ENCODE measurements around the gene NARF. TPM values are rescaled to one million over a fixed set of nuclear protein-coding genes. Genes with fewer than 3 reads are reported as not detected.

The NARF gene
- total RNA-seq, 2 experiments from 2014 or later = 101 to 110 TPM

GRCh38 chr17:82442643-82443464, 15.7 kb upstream of the NARF start:
- Mint-ChIP-seq H3K27me3 (no peaks in the 10 kb centered on the region), H3K4me3 (no peak overlapping the region), H3K9me3 (no peaks in the 10 kb centered on the region), H3K36me3 (peaks cover 37% of the 10 kb centered on the region), H3K27ac (peak overlapping the region; percentile 28), H3K4me1 (ENCODE audit: low read depth) (peaks cover 24% of the 10 kb centered on the region)
- intact Hi-C loops (cut with micrococcal nuclease) = no loop called here
- CTCF ChIA-PET = interaction anchor here (0.6 kb wide), 1 partner anchor 45 kb away, joined by 4 read pairs; no protein-coding TSS in a partner anchor
- DNase-seq = no peak
- POLR2A ChIA-PET = no interaction called here

- ChIA-PET POLR2A (no interaction called here), CTCF (interaction anchor here (0.6 kb wide), 1 partner anchor 45 kb away, joined by 4 read pairs; no protein-coding TSS in a partner anchor)
- DNase-seq = no peak
- H3K36me3 Mint-ChIP-seq = peaks cover 38% of the 10 kb centered on the region
- H3K4me1 Mint-ChIP-seq (ENCODE audit: low read depth) = peaks cover 26% of the 10 kb centered on the region
- no peak overlapping the region for H3K4me3 Mint-ChIP-seq
- no peaks in the 10 kb centered on the region for H3K27me3 Mint-ChIP-seq
- intact Hi-C loops (cut with micrococcal nuclease) = no loop called here
- H3K27ac Mint-ChIP-seq = no peak overlapping the region
- no peaks in the 10 kb centered on the region for H3K9me3 Mint-ChIP-seq
Measured at GRCh38 chr17:82443465-82444283, 14.9 kb upstream of the NARF start.

- intact Hi-C loops (cut with micrococcal nuclease) = no loop called here
- Mint-ChIP-seq H3K9me3 (no peaks in the 10 kb centered on the region), H3K4me1 (ENCODE audit: low read depth) (peaks cover 26% of the 10 kb centered on the region), H3K36me3 (peaks cover 45% of the 10 kb centered on the region), H3K4me3 (no peak overlapping the region), H3K27me3 (no peaks in the 10 kb centered on the region), H3K27ac (no peak overlapping the region)
- no peak for DNase-seq
- ChIA-PET CTCF (no interaction called here), POLR2A (no interaction called here)
Measured at GRCh38 chr17:82444284-82444893, 14.2 kb upstream of the NARF start.

- no peak overlapping the region for H3K27ac Mint-ChIP-seq
- ChIA-PET CTCF (no interaction called here), POLR2A (no interaction called here)
- intact Hi-C loops (cut with micrococcal nuclease) = no loop called here
- H3K4me3 Mint-ChIP-seq = no peak overlapping the region
- H3K27me3 Mint-ChIP-seq = no peaks in the 10 kb centered on the region
- no peaks in the 10 kb centered on the region for H3K9me3 Mint-ChIP-seq
- peaks cover 51% of the 10 kb centered on the region for H3K36me3 Mint-ChIP-seq
- DNase-seq = no peak
- peaks cover 26% of the 10 kb centered on the region for H3K4me1 Mint-ChIP-seq (ENCODE audit: low read depth)
Measured at GRCh38 chr17:82444941-82445521, 13.5 kb upstream of the NARF start.

- ChIA-PET POLR2A (no interaction called here), CTCF (interaction anchor here (1.3 kb wide), 1 partner anchor 21 kb away, joined by 5 read pairs; no protein-coding TSS in a partner anchor)
- H3K4me3 Mint-ChIP-seq = no peak overlapping the region
- peaks cover 48% of the 10 kb centered on the region for H3K36me3 Mint-ChIP-seq
- peaks cover 24% of the 10 kb centered on the region for H3K4me1 Mint-ChIP-seq (ENCODE audit: low read depth)
- DNase-seq = peak; percentile 43
- H3K27me3 Mint-ChIP-seq = no peaks in the 10 kb centered on the region
- intact Hi-C loops (cut with micrococcal nuclease) = no loop called here
- H3K27ac Mint-ChIP-seq = peak overlapping the region; percentile 60
- H3K9me3 Mint-ChIP-seq = no peaks in the 10 kb centered on the region
Measured at GRCh38 chr17:82445542-82445941, 13.0 kb upstream of the NARF start.

GRCh38 chr17:82446124-82446523, 12.4 kb upstream of the NARF start:
- H3K4me3 Mint-ChIP-seq = no peak overlapping the region
- POLR2A ChIA-PET = no interaction called here
- intact Hi-C loops (cut with micrococcal nuclease) = no loop called here
- no peak for DNase-seq
- H3K36me3 Mint-ChIP-seq = peaks cover 48% of the 10 kb centered on the region
- no peaks in the 10 kb centered on the region for H3K27me3 Mint-ChIP-seq
- no peaks in the 10 kb centered on the region for H3K9me3 Mint-ChIP-seq
- CTCF ChIA-PET = interaction anchor here (0.6 to 1.3 kb wide), 3 partner anchors 12 to 21 kb away, joined by 3 to 5 read pairs (median 4); no protein-coding TSS in a partner anchor
- H3K27ac Mint-ChIP-seq = peak overlapping the region; percentile 60
- H3K4me1 Mint-ChIP-seq (ENCODE audit: low read depth) = peaks cover 25% of the 10 kb centered on the region

- DNase-seq = no peak
- Mint-ChIP-seq H3K9me3 (no peaks in the 10 kb centered on the region), H3K36me3 (peaks cover 48% of the 10 kb centered on the region), H3K4me3 (no peak overlapping the region), H3K27ac (peak overlapping the region; percentile 60), H3K27me3 (no peaks in the 10 kb centered on the region), H3K4me1 (ENCODE audit: low read depth) (peaks cover 30% of the 10 kb centered on the region)
- POLR2A ChIA-PET = no interaction called here
- intact Hi-C loops (cut with micrococcal nuclease) = no loop called here
- CTCF ChIA-PET = interaction anchor here (0.6 to 1.3 kb wide), 3 partner anchors 11 to 22 kb away, joined by 3 to 5 read pairs (median 4); no protein-coding TSS in a partner anchor
Measured at GRCh38 chr17:82446649-82447048, 11.9 kb upstream of the NARF start.

GRCh38 chr17:82447876-82448275, 10.7 kb upstream of the NARF start:
- H3K4me3 Mint-ChIP-seq = peak overlapping the region; percentile 41
- CTCF ChIA-PET = no interaction called here
- no peak for DNase-seq
- intact Hi-C loops (cut with micrococcal nuclease) = no loop called here
- H3K27ac Mint-ChIP-seq = peak overlapping the region; percentile 77
- peaks cover 45% of the 10 kb centered on the region for H3K36me3 Mint-ChIP-seq
- H3K9me3 Mint-ChIP-seq = no peaks in the 10 kb centered on the region
- H3K4me1 Mint-ChIP-seq (ENCODE audit: low read depth) = peaks cover 41% of the 10 kb centered on the region
- POLR2A ChIA-PET = interaction anchor here (0.6 to 3.0 kb wide), 2 partner anchors 10 to 21 kb away, joined by 5 to 13 read pairs; no protein-coding TSS in a partner anchor
- no peaks in the 10 kb centered on the region for H3K27me3 Mint-ChIP-seq

- DNase-seq = peak; percentile 85
- Mint-ChIP-seq H3K9me3 (no peaks in the 10 kb centered on the region), H3K27me3 (no peaks in the 10 kb centered on the region), H3K4me3 (peak overlapping the region; percentile 85), H3K4me1 (ENCODE audit: low read depth) (peaks cover 46% of the 10 kb centered on the region), H3K27ac (peak overlapping the region; percentile 99), H3K36me3 (peaks cover 39% of the 10 kb centered on the region)
- ChIA-PET POLR2A (interaction anchor here (0.6 to 3.0 kb wide), 12 partner anchors 9 to 220 kb away, joined by 3 to 22 read pairs (median 4); partner anchors contain the start of genes CD7, FOXK2 and NARF), CTCF (interaction anchor here (0.6 to 1.6 kb wide), 3 partner anchors 24 to 218 kb away, joined by 3 to 6 read pairs (median 3); no protein-coding TSS in a partner anchor)
- intact Hi-C loops (cut with micrococcal nuclease) = loop anchor here (1.0 kb wide), 2 partner anchors 31 to 45 kb away; partner anchors contain the start of genes HEXD and OGFOD3
Measured at GRCh38 chr17:82449131-82449882, 9.2 kb upstream of the NARF start.

- DNase-seq = peak; percentile 74
- CTCF ChIA-PET = interaction anchor here (1.4 to 1.6 kb wide), 2 partner anchors 25 to 46 kb away, joined by 3 to 6 read pairs; no protein-coding TSS in a partner anchor
Measured at GRCh38 chr17:82449883-82450356, 8.6 kb upstream of the NARF start.

More at GRCh38 chr17:82449883-82450356, 8.6 kb upstream of the NARF start:
- POLR2A ChIA-PET = interaction anchor here (1.0 to 3.0 kb wide), 9 partner anchors 9 to 157 kb away, joined by 3 to 22 read pairs (median 9); partner anchors contain the start of genes CD7, FOXK2 and NARF
- peaks cover 37% of the 10 kb centered on the region for H3K36me3 Mint-ChIP-seq
- intact Hi-C loops (cut with micrococcal nuclease) = loop anchor here (1.0 to 10.0 kb wide), 6 partner anchors 8 to 355 kb away; partner anchors contain the start of genes FASN, FOXK2, HEXD and NARF
- H3K4me1 Mint-ChIP-seq (ENCODE audit: low read depth) = peaks cover 46% of the 10 kb centered on the region
- H3K4me3 Mint-ChIP-seq = peak overlapping the region; percentile 85
- no peaks in the 10 kb centered on the region for H3K9me3 Mint-ChIP-seq
- no peaks in the 10 kb centered on the region for H3K27me3 Mint-ChIP-seq
- peak overlapping the region; percentile 99 for H3K27ac Mint-ChIP-seq

All from activated CD4-positive, alpha-beta memory T cell treated with anti-CD3 and anti-CD28 coated beads for 36 hours (primary cell).